Adrenal gland (tissue), 12 donors: ENCODE results near the gene SURF4. TPM values are rescaled to one million over a fixed set of nuclear protein-coding genes. Genes with fewer than 3 reads are reported as not detected.
"Not testable (repeated sequence)": the region's sequence is repeated elsewhere in the genome, so short reads cannot be mapped to it uniquely, and the experiment has no call there.

Experiments
- DNase-seq, 7 donors: peaks; one replicate each; pipeline ENCODE4 v3.0.0-alpha.2; 2019 to 2020
- H3K27ac ChIP-seq, 5 donors: fragments of 200-600 bp; sonication (generic) in 4 of 5; 1 replicate in 3 of 5; 2 replicates in 2 of 5; pipeline versions ENCODE4 v1.5.1 to v1.8.0; 2016 to 2020; ENCODE audit warnings: mild to moderate bottlenecking in 1 of 5
- H3K27me3 ChIP-seq: fragments of 200-600 bp; 2 replicates; pipeline ENCODE4 v1.8.0; 2021
- H3K36me3 ChIP-seq, 2 donors: fragments of 200-600 bp; replicated peaks in 1 of 2; 1 replicate in 1 of 2; 2 replicates in 1 of 2; pipeline versions ENCODE4 v1.5.1 to v1.8.0; 2018 to 2022
- H3K4me1 ChIP-seq, 2 donors: fragments of 200-600 bp; replicated peaks in 1 of 2; 1 replicate in 1 of 2; 2 replicates in 1 of 2; pipeline versions ENCODE4 v1.5.1 to v1.8.0; 2018 to 2021
- H3K4me3 ChIP-seq, 4 donors: fragments of 200-600 bp; sonication (generic) in 3 of 4; one replicate each; pipeline ENCODE4 v1.5.1; 2016 to 2018
- H3K9me3 ChIP-seq, 3 donors: fragments of 200-600 bp; sonication (generic) in 1 of 3; replicated peaks in 1 of 3; 1 replicate in 2 of 3; 2 replicates in 1 of 3; pipeline versions ENCODE4 v1.5.1 to v1.8.0; 2016 to 2021
- POLR2A ChIP-seq, 2 donors: fragments of 450-650 bp; IDR thresholded peaks; one replicate each; pipeline ENCODE4 v1.6.1; 2017; ENCODE audit warnings: antibody characterized with exemption in 2 of 2, mild to moderate bottlenecking in 2 of 2, moderate library complexity in 1 of 2
- WGBS, 4 donors: extraction: QIAGEN DNeasy Blood & Tissue Kit in 2 of 4; methylation state at CpG; one replicate each; pipeline versions ENCODE4 v1.1.5 to v1.1.7; 2013 to 2017; 5-methylcytosine and 5-hydroxymethylcytosine counted together
- intact Hi-C, 2 donors: fragments of 100-400 bp; cut with DNase I; formaldehyde crosslinking; loops; one replicate each; pipeline versions ENCODE4 v1.14.1 to v1.15.0; 2022 to 2023
- polyA plus RNA-seq, 3 donors: library from polyadenylated mRNA; stranded (reverse); fragments of 200-250 nt in 2 of 3; fragments of 350-450 nt in 1 of 3; fragmentation: Illumina TruSeq in 1 of 3; extraction: RNeasy Lipid Tissue Mini Kit (QIAGEN cat#74804) in 1 of 3; gene quantifications; one replicate each; pipeline ENCODE4 v1.2.3, GENCODE V29; 2013 to 2014
- total RNA-seq, 9 donors: library from RNA; depleted of rRNA in 4 of 9; stranded (reverse); fragments of >200 nt in 4 of 9; fragments of 120-200 nt in 1 of 9; fragmentation: NEBNext Ultra II Directional in 1 of 9; extraction: Animal tissue kit (Norgen Biotek cat#: 25700) in 1 of 9; gene quantifications; one replicate each; pipeline versions ENCODE4 v1.1.0 to v1.2.4, GENCODE V29; 2013 to 2023
- TF ChIP-seq, protein P1 (sequence below), 6 experiments: fragments of 450-650 bp in 4 of 6; fragments of 200-600 bp in 2 of 6; sonication (generic) in 1 of 6; IDR thresholded peaks; 1 replicate in 5 of 6; 2 replicates in 1 of 6; pipeline versions ENCODE4 v1.5.1 to v1.8.0; 2016 to 2021; ENCODE audit warnings: antibody characterized with exemption in 6 of 6, mild to moderate bottlenecking in 2 of 6, moderate library complexity in 1 of 6
- donor health status: healthy with polysubstance abuse.
- donor health status: Bipolar disorder and iron deficiency.
- donor health status: DM: yes; HTN: yes; CAD: no.
- donor health status: DM: no; HTN: no; CAD: no.
- donor health status: DM: no; HTN: no; CAD: no.
- donor health status: DM: yes; HTN: yes; CAD: no.

Gene SURF4
- total and polyA plus RNA-seq, 12 donors = 43.4 to 340 (median 177) TPM

DNA sequence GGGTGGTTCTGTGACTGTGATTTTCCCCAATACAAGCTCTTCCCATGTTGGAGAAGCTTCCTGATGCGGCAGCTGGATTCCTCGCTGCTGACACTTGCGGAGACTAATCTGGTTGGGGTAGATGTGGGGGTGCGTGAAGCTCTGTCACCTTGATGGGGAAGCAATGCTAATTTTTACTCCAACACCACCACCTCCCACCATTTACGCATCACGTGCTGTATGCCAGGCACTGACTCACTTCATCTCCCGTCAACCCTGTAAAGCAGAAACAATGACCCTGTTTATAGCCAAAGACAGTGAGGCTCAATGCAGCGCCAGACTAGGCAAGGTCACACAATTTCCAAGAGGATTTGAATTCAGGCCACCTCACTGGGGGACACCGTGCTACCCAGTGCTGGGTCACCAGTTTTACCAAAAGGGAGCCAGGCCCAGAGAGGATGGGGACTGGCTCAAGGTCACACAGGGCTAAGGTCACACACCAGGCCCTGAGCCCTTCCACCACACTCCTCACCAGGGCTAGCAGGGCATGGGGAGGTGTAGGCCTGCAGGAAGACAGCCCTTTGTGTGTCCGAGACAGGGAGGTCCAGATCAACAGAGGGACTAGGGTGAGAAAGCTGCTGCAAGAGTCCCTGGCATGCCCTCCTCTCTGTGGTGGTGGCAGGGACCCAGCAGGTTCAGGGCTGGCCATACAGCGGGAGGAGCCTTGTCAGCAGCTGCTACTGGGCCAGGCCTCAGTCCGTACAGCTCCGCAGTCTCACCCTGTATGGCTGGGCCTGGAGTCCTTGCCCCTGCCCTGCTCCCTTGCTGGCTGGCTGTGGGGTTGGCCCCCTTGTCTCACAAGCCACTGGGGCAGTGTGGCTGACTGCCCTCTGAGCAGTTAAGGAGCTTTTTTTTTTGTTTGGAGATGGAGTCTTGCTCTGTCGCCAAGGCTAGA, 3.6 kb upstream of the SURF4 start:
- Histone ChIP-seq H3K27ac (peak overlapping the region in 2 of 5 donors; percentile 41 to 71), H3K9me3 (no peaks in the 10 kb centered on the region), H3K4me3 (no peak overlapping the region), H3K27me3 (no peaks in the 10 kb centered on the region), H3K4me1 (peaks cover 7 to 8% of the 10 kb centered on the region in 2 donors), H3K36me3 (no peaks in the 10 kb centered on the region)
- intact Hi-C loops = no loop called here
- TF ChIP-seq, protein P1, sequence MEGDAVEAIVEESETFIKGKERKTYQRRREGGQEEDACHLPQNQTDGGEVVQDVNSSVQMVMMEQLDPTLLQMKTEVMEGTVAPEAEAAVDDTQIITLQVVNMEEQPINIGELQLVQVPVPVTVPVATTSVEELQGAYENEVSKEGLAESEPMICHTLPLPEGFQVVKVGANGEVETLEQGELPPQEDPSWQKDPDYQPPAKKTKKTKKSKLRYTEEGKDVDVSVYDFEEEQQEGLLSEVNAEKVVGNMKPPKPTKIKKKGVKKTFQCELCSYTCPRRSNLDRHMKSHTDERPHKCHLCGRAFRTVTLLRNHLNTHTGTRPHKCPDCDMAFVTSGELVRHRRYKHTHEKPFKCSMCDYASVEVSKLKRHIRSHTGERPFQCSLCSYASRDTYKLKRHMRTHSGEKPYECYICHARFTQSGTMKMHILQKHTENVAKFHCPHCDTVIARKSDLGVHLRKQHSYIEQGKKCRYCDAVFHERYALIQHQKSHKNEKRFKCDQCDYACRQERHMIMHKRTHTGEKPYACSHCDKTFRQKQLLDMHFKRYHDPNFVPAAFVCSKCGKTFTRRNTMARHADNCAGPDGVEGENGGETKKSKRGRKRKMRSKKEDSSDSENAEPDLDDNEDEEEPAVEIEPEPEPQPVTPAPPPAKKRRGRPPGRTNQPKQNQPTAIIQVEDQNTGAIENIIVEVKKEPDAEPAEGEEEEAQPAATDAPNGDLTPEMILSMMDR (IDR thresholded peaks at IDR 0.05) = no peak
- no peak for TF ChIP-seq POLR2A (IDR thresholded peaks at IDR 0.05)
- DNase-seq = peak in 4 of 7 donors; percentile 32 to 50 (median 35)
- 75 to 86% (median 77%) methylated on average over 10 to 14 of the region's 14 CpGs for WGBS, 4 donors

DNA sequence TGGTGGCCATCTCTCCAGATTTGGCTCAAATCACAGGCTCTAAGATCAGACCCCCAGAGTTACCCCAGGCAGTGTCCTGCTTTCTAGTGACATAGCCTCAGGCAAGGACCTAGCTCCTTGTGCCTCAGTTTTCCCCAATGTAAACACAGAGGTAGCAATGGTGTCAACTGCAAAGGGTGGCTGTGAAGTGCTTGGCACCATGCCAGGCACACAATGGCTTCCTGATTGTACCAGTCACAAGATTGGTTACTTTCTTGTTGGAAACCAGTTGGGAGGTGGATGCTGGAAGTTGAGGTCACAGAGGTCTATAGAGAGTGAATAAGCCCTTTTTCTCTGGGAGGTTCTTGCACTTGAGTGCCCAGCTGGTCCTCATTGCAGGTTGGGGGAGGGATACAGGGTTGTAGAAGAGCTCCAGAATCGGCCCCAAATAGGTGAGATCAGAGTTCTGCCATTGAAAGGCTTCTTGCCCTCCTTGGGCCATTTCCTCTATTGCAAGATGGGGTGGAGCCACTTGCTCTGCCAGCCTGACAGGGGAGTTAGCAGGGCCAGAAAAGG, 2.6 kb upstream of the SURF4 start:
- peaks cover 0 to 1% of the 10 kb centered on the region in 2 donors for H3K36me3 ChIP-seq
- intact Hi-C loops = no loop called here
- DNase-seq = peak in 1 of 7 donors; percentile 52
- H3K27me3 ChIP-seq = no peaks in the 10 kb centered on the region
- 80 to 100% (median 87%) methylated on average over 1 of the region's 1 CpG for WGBS, 4 donors
- TF ChIP-seq POLR2A (IDR thresholded peaks at IDR 0.05) = no peak
- TF ChIP-seq, protein P1 (IDR thresholded peaks at IDR 0.05) = no peak
- no peak overlapping the region for H3K4me3 ChIP-seq
- no peaks in the 10 kb centered on the region for H3K9me3 ChIP-seq
- peak overlapping the region in 2 of 5 donors; percentile 41 to 71 for H3K27ac ChIP-seq
- H3K4me1 ChIP-seq = peaks cover 12 to 18% of the 10 kb centered on the region in 2 donors

DNA sequence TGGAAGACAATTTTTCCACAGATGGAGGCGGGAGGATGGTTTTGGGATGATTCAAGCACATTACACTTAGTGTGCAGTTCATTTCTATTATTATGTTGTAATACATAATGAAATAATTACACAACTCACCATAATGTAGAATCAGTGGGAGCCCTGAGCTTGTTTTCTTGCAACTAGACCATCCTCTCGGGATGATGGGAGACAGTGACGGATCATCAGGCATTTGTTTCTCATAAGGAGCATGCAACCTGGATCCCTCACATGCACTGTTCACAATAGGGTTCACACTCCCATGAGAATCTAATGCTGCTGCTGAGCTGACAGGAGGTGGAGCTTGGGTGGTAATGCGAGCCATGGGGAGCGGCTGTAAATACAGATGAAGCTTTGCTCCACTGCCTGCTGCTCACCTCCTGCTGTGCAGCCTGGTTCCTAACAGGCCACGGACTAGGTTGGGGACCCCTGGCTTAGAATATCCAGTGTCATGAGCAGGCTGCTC, 1.9 kb upstream of the SURF4 start:
- TF ChIP-seq, protein P1 (IDR thresholded peaks at IDR 0.05) = no peak
- no peak for TF ChIP-seq POLR2A (IDR thresholded peaks at IDR 0.05)
- Histone ChIP-seq H3K27ac (no peak overlapping the region), H3K27me3 (no peaks in the 10 kb centered on the region), H3K4me3 (no peak overlapping the region), H3K36me3 (peaks cover 0 to 8% of the 10 kb centered on the region in 2 donors), H3K9me3 (no peaks in the 10 kb centered on the region), H3K4me1 (peaks cover 12 to 21% of the 10 kb centered on the region in 2 donors)
- DNase-seq = no peak
- intact Hi-C loops = no loop called here
- 81 to 95% (median 83%) methylated on average over 4 to 6 of the region's 6 CpGs for WGBS, 4 donors

DNA sequence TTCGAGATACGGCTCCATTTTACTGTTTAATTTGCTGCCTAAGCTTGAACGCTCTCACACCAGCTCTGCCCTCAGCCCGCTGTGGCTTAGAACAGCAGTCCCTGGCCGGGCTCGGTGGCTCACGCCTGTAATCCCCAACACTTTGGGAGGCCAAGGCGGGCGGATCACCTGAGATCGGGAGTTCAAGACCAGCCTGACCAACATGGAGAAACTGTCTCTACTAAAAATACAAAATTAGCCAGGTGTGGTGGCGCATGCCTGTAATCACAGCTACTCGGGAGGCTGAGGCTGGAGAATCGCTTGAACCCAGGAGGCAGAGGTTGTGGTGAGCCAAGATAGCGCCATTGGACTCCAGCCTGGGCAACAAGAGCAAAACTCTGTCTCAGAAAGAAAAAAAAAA, 1.4 kb upstream of the SURF4 start:
- H3K4me3 ChIP-seq, intact Hi-C loops, DNase-seq, H3K27me3 ChIP-seq, H3K27ac ChIP-seq, H3K9me3 ChIP-seq: not testable (repeated sequence)
- peaks cover 0 to 13% of the 10 kb centered on the region in 2 donors for H3K36me3 ChIP-seq
- WGBS, 4 donors = 90 to 92% (median 92%) methylated on average over 14 of the region's 14 CpGs
- H3K4me1 ChIP-seq = peaks cover 12 to 26% of the 10 kb centered on the region in 2 donors
